Skeletal muscle satellite cell (primary cell): ENCODE data around the gene DIDO1.

Source experiments
- H3K27me3 ChIP-seq: 2 replicates; pipeline ENCODE4 v1.7.0; 2013; ENCODE audit warnings: low read length; ENCODE audit not compliant: control insufficient read depth, insufficient read depth
- H3K36me3 ChIP-seq: 2 replicates; pipeline ENCODE4 v1.7.0; 2013; ENCODE audit warnings: mild to moderate bottlenecking, control low read depth, low read length; ENCODE audit not compliant: insufficient read depth
- H3K4me1 ChIP-seq: 2 replicates; pipeline ENCODE4 v1.7.0; 2013; ENCODE audit warnings: low read length; ENCODE audit not compliant: control insufficient read depth, insufficient read depth
- H3K4me2 ChIP-seq: 2 replicates; pipeline ENCODE4 v1.7.0; 2013; ENCODE audit warnings: mild to moderate bottlenecking, low read length
- H3K4me3 ChIP-seq: 2 replicates; pipeline ENCODE4 v1.7.0; 2013; ENCODE audit warnings: low read length
- H3K9ac ChIP-seq: 2 replicates; pipeline ENCODE4 v1.7.0; 2013; ENCODE audit warnings: mild to moderate bottlenecking, low read depth, low read length, moderate library complexity
- H3K9me3 ChIP-seq: replicated peaks from 2 replicates; pipeline ENCODE4 v1.7.0; 2013; ENCODE audit warnings: mild to moderate bottlenecking, control low read depth, low read length

DIDO1 gene

DNA sequence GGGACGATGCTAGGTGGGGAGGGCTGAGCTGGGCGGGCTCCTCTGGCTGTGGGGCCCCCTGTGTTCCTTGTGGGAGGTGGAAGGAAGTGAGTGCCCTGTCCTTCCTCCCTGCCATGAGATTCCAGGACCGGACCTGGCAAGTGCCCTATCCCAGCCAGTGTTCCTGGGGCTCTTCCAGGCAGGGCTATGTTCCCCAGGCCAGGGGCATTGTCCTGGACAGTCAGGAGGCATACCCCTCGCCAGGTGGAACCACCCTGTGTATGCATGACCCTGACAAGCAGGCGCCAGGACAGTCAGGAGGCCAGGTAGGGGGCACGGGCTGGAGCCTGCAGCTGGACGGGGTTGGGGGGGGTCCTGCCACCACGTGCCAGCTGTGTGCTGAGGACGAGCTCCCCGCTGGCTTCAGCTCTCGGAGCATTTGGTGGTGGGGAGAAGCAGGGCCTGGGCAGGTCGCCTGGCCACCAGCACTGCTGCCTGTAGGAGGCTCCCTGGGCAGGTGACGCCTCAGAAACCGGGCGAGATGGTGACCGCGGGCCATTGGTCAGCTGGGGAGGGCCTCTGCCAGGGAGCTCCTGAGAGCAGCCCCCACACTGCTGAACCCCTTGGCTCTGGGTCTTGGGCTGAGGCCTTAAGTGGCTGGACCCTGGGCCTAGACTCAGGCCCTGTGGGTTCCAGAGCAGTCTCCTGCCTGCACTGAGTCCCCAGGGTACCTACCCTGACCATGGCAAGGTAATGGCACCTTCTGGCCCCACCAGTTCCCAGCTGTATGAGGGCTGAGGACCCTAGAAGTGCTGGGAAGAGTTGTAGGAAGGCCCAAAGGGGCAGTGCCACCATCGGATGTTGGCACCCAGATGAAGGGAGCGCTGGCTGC is 26.9 kb upstream of the DIDO1 start:
- Histone ChIP-seq H3K4me1 (peaks cover 25% of the 10 kb centered on the region), H3K4me2 (peak overlapping the region; percentile 85), H3K9ac (peak overlapping the region; percentile 72), H3K9me3 (no peaks in the 10 kb centered on the region), H3K4me3 (peak overlapping the region; percentile 56), H3K27me3 (no peaks in the 10 kb centered on the region), H3K36me3 (peaks cover 32% of the 10 kb centered on the region)

- Histone ChIP-seq H3K9me3 (no peaks in the 10 kb centered on the region), H3K9ac (peak within 1 kb of the TSS; percentile 72), H3K4me2 (peak within 1 kb of the TSS; percentile 85), H3K4me1 (peaks cover 25% of the 10 kb centered on the region), H3K4me3 (peak within 1 kb of the TSS; percentile 56), H3K36me3 (peaks cover 36% of the 10 kb centered on the region), H3K27me3 (no peaks in the 10 kb centered on the region)
Measured at GRCh38 chr20:62952373-62952967, 26.2 kb upstream of the DIDO1 start, which contains the start of gene SLC17A9. Gene SLC17A9, plus strand, starts transcription at chr20:62952709. Its CDS starts 122 bp downstream, at chr20:62952831.

DNA sequence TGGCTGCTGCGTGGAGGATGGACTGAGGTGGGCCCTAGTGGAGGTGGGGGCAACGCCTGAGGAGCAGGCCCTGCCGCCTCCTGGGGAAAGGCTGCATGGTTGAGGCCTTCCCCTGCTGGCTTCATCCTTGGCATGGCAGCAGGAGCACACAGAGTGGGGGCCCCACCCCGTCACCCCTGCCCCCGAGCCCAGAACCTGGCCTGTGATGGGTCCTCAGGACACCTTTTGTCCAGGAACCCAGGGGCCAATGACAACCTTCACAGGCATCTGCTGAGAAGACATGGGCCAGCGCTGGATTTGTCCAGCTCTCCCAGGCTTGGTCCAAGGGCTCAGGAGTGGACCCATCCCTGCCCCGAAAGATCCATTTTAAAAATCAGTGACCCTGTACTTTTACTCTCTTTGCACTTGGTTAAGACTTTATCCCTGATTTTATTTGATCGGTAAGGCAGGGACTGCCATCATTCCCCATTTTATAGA is 25.6 kb upstream of the DIDO1 start:
- Histone ChIP-seq H3K27me3 (no peaks in the 10 kb centered on the region), H3K4me3 (peak overlapping the region; percentile 56), H3K9me3 (no peaks in the 10 kb centered on the region), H3K4me1 (peaks cover 25% of the 10 kb centered on the region), H3K9ac (peak overlapping the region; percentile 64), H3K36me3 (peaks cover 35% of the 10 kb centered on the region), H3K4me2 (peak overlapping the region; percentile 85)

DNA sequence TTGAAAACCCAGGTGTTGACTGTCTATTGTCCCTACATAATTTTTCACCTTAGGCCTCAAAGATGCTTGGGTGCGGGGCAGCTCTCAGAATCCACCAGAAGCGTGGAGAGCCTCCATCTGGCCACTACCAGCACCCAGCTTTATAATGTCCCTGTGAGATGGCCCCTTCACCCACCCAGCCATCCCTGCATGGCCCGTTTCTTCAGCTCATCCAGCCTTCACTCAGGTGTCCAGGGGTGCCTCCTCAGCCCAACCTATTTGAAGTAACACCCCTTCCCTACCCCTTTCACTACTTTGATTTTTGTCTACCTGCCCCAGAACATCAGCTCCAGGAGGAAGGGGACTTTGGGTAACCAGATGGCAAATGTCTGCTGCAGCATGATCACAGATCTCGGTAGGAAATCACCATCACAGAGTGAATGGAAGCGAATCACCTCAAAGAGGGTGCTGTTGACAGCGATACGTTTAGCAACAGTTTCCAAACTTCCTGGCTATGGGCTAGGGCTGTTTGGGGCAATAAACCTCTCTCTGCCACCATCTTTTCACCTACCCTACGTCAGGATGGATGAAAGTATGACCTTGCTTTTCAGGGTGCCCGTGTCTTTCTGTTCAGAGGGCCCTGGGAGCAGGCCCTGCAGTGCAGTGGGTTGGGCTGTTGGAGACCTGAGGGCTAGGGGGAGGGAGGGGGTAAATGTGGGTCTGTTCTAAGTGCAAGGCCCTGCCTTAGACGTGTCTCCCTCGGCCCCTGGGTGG is 25.0 kb upstream of the DIDO1 start:
- Histone ChIP-seq H3K36me3 (peaks cover 41% of the 10 kb centered on the region), H3K4me1 (peaks cover 25% of the 10 kb centered on the region), H3K27me3 (no peaks in the 10 kb centered on the region)

DNA sequence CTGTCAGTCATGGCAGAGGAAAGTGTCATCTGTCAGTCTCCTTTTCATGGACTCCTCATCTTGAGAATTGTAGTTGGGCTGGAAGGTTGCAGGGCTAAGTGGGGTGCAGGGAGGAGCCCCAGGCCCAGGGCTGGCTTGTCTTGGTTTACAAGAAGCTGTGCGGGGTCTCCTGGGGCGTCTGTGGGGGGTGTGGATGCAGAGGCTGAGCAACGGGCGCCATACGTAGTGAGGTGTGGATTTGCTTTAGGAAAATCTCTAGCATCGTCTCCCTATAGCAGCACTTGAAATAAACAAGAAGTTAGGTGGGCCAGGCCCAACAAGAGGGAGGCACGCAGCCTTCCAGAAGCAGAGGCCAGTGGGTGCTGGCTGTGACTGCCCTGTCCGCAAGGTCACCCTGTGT is 24.4 kb upstream of the DIDO1 start:
- Histone ChIP-seq H3K27me3 (no peaks in the 10 kb centered on the region), H3K9me3 (no peaks in the 10 kb centered on the region), H3K36me3 (peaks cover 46% of the 10 kb centered on the region), H3K4me2 (no peak overlapping the region), H3K4me1 (peaks cover 25% of the 10 kb centered on the region), H3K4me3 (no peak overlapping the region), H3K9ac (no peak overlapping the region)

More for the DNA sequence above, 25.0 kb upstream of the DIDO1 start:
- H3K4me2 ChIP-seq, result no peak overlapping the region
- no peak overlapping the region for H3K9ac ChIP-seq
- no peaks in the 10 kb centered on the region for H3K9me3 ChIP-seq
- no peak overlapping the region for H3K4me3 ChIP-seq

GRCh38 chr20:62949962-62950361 is 23.7 kb upstream of the DIDO1 start:
- peaks cover 53% of the 10 kb centered on the region for H3K36me3 ChIP-seq
- H3K4me1 ChIP-seq, result peaks cover 25% of the 10 kb centered on the region
- no peak overlapping the region for H3K9ac ChIP-seq
- H3K4me2 ChIP-seq, result no peak overlapping the region
- H3K4me3 ChIP-seq, result no peak overlapping the region
- no peaks in the 10 kb centered on the region for H3K9me3 ChIP-seq
- no peaks in the 10 kb centered on the region for H3K27me3 ChIP-seq

DNA sequence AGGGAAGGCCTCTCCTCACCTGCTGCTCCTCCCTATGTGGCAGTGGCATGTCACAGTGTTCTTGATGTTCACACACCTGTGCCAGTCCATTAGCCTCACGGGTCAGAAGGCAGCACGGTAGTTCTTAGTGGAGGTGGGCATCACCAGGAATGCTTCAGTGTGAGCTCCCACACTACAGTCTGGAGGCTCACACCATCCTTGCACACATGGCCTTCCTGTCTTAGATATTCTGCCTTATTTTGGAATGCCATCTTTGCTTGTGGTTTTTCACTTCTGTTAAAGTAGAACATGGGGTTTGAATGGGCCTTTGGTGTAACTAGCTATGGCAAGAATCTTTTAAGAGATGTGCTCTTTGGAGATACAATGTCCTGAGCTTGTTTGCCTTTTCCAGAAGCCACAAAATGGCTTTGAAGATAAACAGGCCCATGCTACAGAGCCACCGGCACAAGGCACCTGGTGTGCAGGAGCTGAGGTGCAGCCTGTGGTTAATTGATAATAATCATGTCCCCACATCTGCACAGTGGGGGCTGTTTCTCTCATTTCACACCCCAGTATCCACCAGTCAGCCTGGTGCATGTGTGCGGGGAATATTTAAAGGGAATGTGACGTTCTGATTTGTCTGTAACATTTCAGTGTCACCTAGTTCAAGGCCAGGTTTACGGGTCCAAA is 23.0 kb upstream of the DIDO1 start:
- Histone ChIP-seq H3K9ac (no peak overlapping the region), H3K36me3 (peaks cover 60% of the 10 kb centered on the region), H3K9me3 (no peaks in the 10 kb centered on the region), H3K4me1 (peaks cover 20% of the 10 kb centered on the region), H3K27me3 (no peaks in the 10 kb centered on the region), H3K4me2 (no peak overlapping the region), H3K4me3 (no peak overlapping the region)

GRCh38 chr20:62947532-62948300 is 21.4 kb upstream of the DIDO1 start:
- Histone ChIP-seq H3K9ac (no peak overlapping the region), H3K36me3 (peaks cover 72% of the 10 kb centered on the region), H3K9me3 (no peaks in the 10 kb centered on the region), H3K4me2 (no peak overlapping the region), H3K27me3 (no peaks in the 10 kb centered on the region), H3K4me1 (peaks cover 5% of the 10 kb centered on the region), H3K4me3 (no peak overlapping the region)

DNA sequence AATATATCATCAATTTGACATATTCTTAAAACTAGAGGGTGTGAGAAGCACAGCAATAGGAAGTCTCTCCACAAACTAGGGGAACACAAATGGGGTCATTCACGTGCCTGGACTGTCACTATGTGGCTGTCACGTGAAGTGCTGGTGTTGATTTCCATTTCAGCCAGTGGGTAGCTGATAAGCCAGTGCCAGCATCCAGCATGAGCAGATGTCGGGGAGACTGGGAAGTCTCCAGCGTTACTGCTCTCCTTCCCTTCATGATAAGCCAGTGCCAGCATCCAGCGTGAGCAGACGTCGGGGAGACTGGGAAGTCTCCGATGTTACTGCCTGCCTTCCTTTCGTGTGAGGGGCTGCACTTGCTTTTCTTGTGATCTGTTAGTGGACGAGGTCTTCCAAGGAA is 20.6 kb upstream of the DIDO1 start:
- Histone ChIP-seq H3K4me3 (no peak overlapping the region), H3K27me3 (no peaks in the 10 kb centered on the region), H3K4me1 (peaks cover under 1% of the 10 kb centered on the region), H3K36me3 (peaks cover 73% of the 10 kb centered on the region), H3K9ac (no peak overlapping the region), H3K4me2 (no peak overlapping the region), H3K9me3 (no peaks in the 10 kb centered on the region)

GRCh38 chr20:62945771-62946339 is 19.6 kb upstream of the DIDO1 start:
- H3K4me1 ChIP-seq, result no peaks in the 10 kb centered on the region
- peaks cover 76% of the 10 kb centered on the region for H3K36me3 ChIP-seq
- H3K4me2 ChIP-seq, result no peak overlapping the region
- H3K4me3 ChIP-seq, result no peak overlapping the region
- H3K9me3 ChIP-seq, result no peaks in the 10 kb centered on the region
- no peaks in the 10 kb centered on the region for H3K27me3 ChIP-seq
- H3K9ac ChIP-seq, result no peak overlapping the region
